MM.1S (cell line): ENCODE results near the gene NCEH1.

Source experiments
- DNase-seq: peaks from one replicate; pipeline ENCODE4 v3.0.0-alpha.2; 2015
- H2AFZ ChIP-seq: fragments of 300-600 bp; sonication (generic); 2 replicates; pipeline ENCODE4 v1.6.0; 2016; ENCODE audit warnings: antibody characterized with exemption, low read length
- H3F3A ChIP-seq: fragments of 300-600 bp; sonication (generic); 2 replicates; pipeline ENCODE4 v1.6.1; 2016; ENCODE audit warnings: mild to moderate bottlenecking, antibody characterized with exemption, low read length, moderate library complexity, mixed read lengths; ENCODE audit not compliant: insufficient read depth
- H3K27ac ChIP-seq: fragments of 300-600 bp; sonication (generic); 2 replicates; pipeline ENCODE4 v1.5.1; 2016; ENCODE audit warnings: mild to moderate bottlenecking, low read length
- H3K27me3 ChIP-seq: fragments of 300-600 bp; sonication (generic); replicated peaks from 2 replicates; pipeline ENCODE4 v1.6.0; 2016; ENCODE audit warnings: low read length; ENCODE audit not compliant: insufficient read depth
- H3K36me3 ChIP-seq: fragments of 300-600 bp; sonication (generic); replicated peaks from 2 replicates; pipeline ENCODE4 v1.6.1; 2016; ENCODE audit warnings: mild to moderate bottlenecking, low read length, mixed read lengths; ENCODE audit not compliant: insufficient read depth
- H3K4me1 ChIP-seq: fragments of 300-600 bp; sonication (generic); 2 replicates; pipeline ENCODE4 v1.6.1; 2016; ENCODE audit warnings: low read length, mixed read lengths
- H3K4me2 ChIP-seq: fragments of 300-600 bp; sonication (generic); 2 replicates; pipeline ENCODE4 v1.6.0; 2016; ENCODE audit warnings: low read depth, low read length
- H3K4me3 ChIP-seq: fragments of 300-600 bp; sonication (generic); 2 replicates; pipeline ENCODE4 v1.5.1; 2016; ENCODE audit warnings: low read length, mixed read lengths
- H3K79me2 ChIP-seq: fragments of 300-600 bp; sonication (generic); 2 replicates; pipeline ENCODE4 v1.6.1; 2016; ENCODE audit warnings: mixed run types, low read length, mixed read lengths
- H3K9ac ChIP-seq: fragments of 300-600 bp; sonication (generic); 2 replicates; pipeline ENCODE4 v1.6.1; 2016; ENCODE audit warnings: low read length, mixed read lengths
- H3K9me2 ChIP-seq: fragments of 300-600 bp; sonication (generic); replicated peaks from 2 replicates; pipeline ENCODE4 v1.6.1; 2016; ENCODE audit warnings: mild to moderate bottlenecking, low read length, mixed read lengths; ENCODE audit not compliant: insufficient read depth
- H3K9me3 ChIP-seq: fragments of 300-600 bp; sonication (generic); replicated peaks from 2 replicates; pipeline ENCODE4 v1.6.1; 2016; ENCODE audit warnings: mild to moderate bottlenecking, low read length, mixed read lengths; ENCODE audit not compliant: insufficient read depth
- H4K20me1 ChIP-seq: fragments of 300-600 bp; sonication (generic); 2 replicates; pipeline ENCODE4 v1.6.1; 2016; ENCODE audit warnings: mild to moderate bottlenecking, low read length, moderate library complexity, mixed read lengths; ENCODE audit not compliant: insufficient read depth
- CTCF ChIP-seq: fragments of 300-600 bp; sonication (generic); IDR thresholded peaks from 2 replicates; pipeline ENCODE4 v1.5.1; 2016; ENCODE audit warnings: antibody characterized with exemption, low read length, mixed read lengths
- EZH2 ChIP-seq: fragments of 300-600 bp; sonication (generic); optimal IDR thresholded peaks from 2 replicates; pipeline ENCODE3; 2017; ENCODE audit warnings: low read depth, mild to moderate bottlenecking, antibody characterized with exemption, low read length, mixed read lengths
- EZH2phosphoT487 ChIP-seq: fragments of 300-600 bp; sonication (generic); IDR thresholded peaks from 2 replicates; pipeline ENCODE4 v1.6.1; 2018; ENCODE audit warnings: antibody characterized with exemption, low read length

The NCEH1 gene

DNA sequence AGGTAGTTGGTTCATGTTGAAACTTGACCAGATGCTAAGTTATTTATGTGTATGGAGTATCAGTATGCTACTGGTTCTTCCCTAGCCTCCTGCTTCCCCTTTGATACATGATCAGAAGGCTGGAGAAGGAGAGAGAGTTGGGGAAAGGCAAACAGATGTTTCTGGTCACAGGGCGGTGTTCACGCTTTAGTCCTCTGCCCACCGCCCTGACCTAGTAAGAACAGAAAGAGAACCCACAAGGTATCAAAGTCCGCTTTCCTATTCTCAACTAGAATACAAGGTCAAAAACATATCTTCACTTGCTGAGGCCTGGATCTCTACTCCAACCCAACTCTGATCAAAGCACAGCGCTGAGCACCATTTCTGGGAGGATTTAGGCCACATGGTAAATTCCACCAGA, 55.5 kb downstream of the NCEH1 start:
- TF ChIP-seq EZH2phosphoT487: no peak
- TF ChIP-seq EZH2: no peak
- TF ChIP-seq CTCF: no peak
- no peak overlapping the region for H3K4me3 ChIP-seq
- H3K27me3 ChIP-seq: no peaks in the 10 kb centered on the region
- no peaks in the 10 kb centered on the region for H3K9me2 ChIP-seq
- no peak overlapping the region for H3K4me2 ChIP-seq
- no peak for DNase-seq
- H2AFZ ChIP-seq: no peak overlapping the region
- H4K20me1 ChIP-seq: no peaks in the 10 kb centered on the region
- H3K9me3 ChIP-seq: no peaks in the 10 kb centered on the region
- H3K27ac ChIP-seq: no peak overlapping the region
- no peaks in the 10 kb centered on the region for H3K36me3 ChIP-seq
- no peaks in the 10 kb centered on the region for H3K79me2 ChIP-seq
- no peaks in the 10 kb centered on the region for H3F3A ChIP-seq
- peaks cover 9% of the 10 kb centered on the region for H3K4me1 ChIP-seq
- no peak overlapping the region for H3K9ac ChIP-seq

DNA sequence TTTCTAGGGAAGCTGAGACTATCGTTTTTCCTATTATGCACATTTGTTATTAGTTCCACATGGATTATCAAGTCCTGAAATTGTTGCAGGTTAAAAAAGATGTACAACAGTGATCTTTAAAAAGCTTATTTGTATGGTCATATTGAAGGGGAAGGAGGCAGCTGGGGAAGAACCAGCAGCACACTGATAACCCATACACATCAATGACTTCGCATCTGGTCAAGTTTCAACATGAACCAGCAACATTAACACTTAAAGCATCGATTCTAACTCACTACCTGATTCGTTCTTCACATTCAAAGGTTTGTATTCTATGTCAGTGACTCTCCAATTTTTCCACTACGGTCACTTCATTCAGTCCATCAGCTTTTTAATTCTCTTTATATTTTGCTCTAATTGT, 56.4 kb downstream of the NCEH1 start:
- Histone ChIP-seq H3F3A (no peaks in the 10 kb centered on the region), H3K9me3 (no peaks in the 10 kb centered on the region), H3K79me2 (no peaks in the 10 kb centered on the region), H3K27ac (no peak overlapping the region), H2AFZ (no peak overlapping the region), H3K27me3 (no peaks in the 10 kb centered on the region), H3K9me2 (no peaks in the 10 kb centered on the region), H4K20me1 (no peaks in the 10 kb centered on the region), H3K36me3 (no peaks in the 10 kb centered on the region), H3K4me3 (no peak overlapping the region), H3K4me1 (peaks cover 9% of the 10 kb centered on the region), H3K4me2 (no peak overlapping the region), H3K9ac (no peak overlapping the region)
- DNase-seq: no peak
- TF ChIP-seq CTCF: no peak
- TF ChIP-seq EZH2phosphoT487: no peak
- no peak for TF ChIP-seq EZH2

DNA sequence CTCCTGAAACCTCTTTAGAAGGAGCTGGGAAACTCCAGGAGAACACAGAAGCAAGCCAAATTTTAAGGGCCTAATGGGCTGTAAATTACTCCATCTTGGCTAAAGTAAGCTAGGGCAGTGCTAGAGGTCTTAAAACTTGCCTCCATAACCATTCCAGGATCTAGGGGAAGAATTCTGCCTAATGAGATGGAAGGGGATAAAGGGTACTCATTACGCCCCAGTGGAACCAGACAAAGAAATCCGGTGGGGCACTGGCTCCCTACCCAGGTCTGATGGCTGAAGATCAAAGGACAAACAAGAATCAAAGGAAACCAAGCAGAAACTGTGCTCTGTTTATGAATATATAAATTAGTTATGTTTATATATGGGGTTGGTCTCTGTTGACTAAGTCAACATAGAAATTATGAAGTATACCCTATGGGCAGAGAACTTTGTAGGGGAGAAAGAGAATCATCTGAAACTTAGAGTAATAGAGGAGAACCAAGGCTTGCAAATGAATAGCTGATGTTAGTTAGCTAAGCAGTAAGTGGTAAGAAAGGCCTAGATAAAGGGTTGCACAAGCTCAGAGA, 57.8 kb downstream of the NCEH1 start:
- no peaks in the 10 kb centered on the region for H4K20me1 ChIP-seq
- H3K36me3 ChIP-seq: no peaks in the 10 kb centered on the region
- H3K4me2 ChIP-seq: no peak overlapping the region
- no peak overlapping the region for H2AFZ ChIP-seq
- H3K27ac ChIP-seq: no peak overlapping the region
- no peak overlapping the region for H3K9ac ChIP-seq
- TF ChIP-seq CTCF: no peak
- TF ChIP-seq EZH2: no peak
- no peak for TF ChIP-seq EZH2phosphoT487
- H3K27me3 ChIP-seq: no peaks in the 10 kb centered on the region
- H3F3A ChIP-seq: no peaks in the 10 kb centered on the region
- H3K9me3 ChIP-seq: no peaks in the 10 kb centered on the region
- no peak overlapping the region for H3K4me3 ChIP-seq
- peaks cover 9% of the 10 kb centered on the region for H3K4me1 ChIP-seq
- H3K9me2 ChIP-seq: no peaks in the 10 kb centered on the region
- no peaks in the 10 kb centered on the region for H3K79me2 ChIP-seq
- DNase-seq: no peak
